ENCODE results near the gene NECAB2.

Gene NECAB2

GRCh38 chr16:84003038-84003437 lies 35.0 kb downstream of the NECAB2 start:
- no peak overlapping the region for H3K4me3 ChIP-seq (replicated peaks; ENCODE audit: insufficient read depth, low read length)
- H3K27ac ChIP-seq (replicated peaks), result no peak overlapping the region
- peaks cover 13% of the 10 kb centered on the region for H3K27me3 ChIP-seq (ENCODE audit: insufficient read depth, poor library complexity, severe bottlenecking)
- no peak for DNase-seq (ENCODE audit: low read depth in 1 of 2, low spot score in 1 of 2)
- TF ChIP-seq REST (IDR thresholded peaks at IDR 0.05; ENCODE audit: insufficient replicate concordance, low read depth), result no peak
- no peak for TF ChIP-seq SPI1 (IDR thresholded peaks at IDR 0.05; ENCODE audit: borderline replicate concordance, low read depth)
- TF ChIP-seq POLR2AphosphoS5 (IDR thresholded peaks at IDR 0.05; ENCODE audit: low read depth), result no peak
- no peak for TF ChIP-seq GABPA (IDR thresholded peaks at IDR 0.05; ENCODE audit: low read depth)
- TF ChIP-seq, protein P1, sequence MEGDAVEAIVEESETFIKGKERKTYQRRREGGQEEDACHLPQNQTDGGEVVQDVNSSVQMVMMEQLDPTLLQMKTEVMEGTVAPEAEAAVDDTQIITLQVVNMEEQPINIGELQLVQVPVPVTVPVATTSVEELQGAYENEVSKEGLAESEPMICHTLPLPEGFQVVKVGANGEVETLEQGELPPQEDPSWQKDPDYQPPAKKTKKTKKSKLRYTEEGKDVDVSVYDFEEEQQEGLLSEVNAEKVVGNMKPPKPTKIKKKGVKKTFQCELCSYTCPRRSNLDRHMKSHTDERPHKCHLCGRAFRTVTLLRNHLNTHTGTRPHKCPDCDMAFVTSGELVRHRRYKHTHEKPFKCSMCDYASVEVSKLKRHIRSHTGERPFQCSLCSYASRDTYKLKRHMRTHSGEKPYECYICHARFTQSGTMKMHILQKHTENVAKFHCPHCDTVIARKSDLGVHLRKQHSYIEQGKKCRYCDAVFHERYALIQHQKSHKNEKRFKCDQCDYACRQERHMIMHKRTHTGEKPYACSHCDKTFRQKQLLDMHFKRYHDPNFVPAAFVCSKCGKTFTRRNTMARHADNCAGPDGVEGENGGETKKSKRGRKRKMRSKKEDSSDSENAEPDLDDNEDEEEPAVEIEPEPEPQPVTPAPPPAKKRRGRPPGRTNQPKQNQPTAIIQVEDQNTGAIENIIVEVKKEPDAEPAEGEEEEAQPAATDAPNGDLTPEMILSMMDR (IDR thresholded peaks at IDR 0.05; ENCODE audit: insufficient read depth, low read length), result no peak

DNA sequence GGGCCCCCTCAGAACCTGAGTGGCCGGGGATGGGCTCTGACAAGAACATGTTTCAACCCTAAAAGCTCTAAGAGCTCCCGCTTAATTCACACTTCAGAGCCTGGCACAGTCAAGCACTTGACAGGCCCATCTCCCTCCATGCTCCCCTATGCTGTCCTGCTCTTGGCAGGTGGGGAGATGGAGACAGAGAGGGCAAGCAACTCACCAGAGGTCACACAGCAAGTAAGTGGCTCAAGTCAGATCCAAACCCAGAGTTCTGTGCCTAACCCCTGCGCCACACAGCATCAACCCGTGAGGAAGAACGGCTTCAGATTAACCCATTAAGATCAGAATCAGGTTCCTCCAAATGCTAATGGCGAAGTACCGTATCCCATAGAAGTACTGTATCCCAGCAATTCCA lies 36.4 kb downstream of the NECAB2 start:
- no peak for TF ChIP-seq REST (IDR thresholded peaks at IDR 0.05; ENCODE audit: insufficient replicate concordance, low read depth)
- no peak for TF ChIP-seq GABPA (IDR thresholded peaks at IDR 0.05; ENCODE audit: low read depth)
- TF ChIP-seq, protein P1 (IDR thresholded peaks at IDR 0.05; ENCODE audit: insufficient read depth, low read length), result no peak
- no peak for TF ChIP-seq SPI1 (IDR thresholded peaks at IDR 0.05; ENCODE audit: borderline replicate concordance, low read depth)
- TF ChIP-seq POLR2AphosphoS5 (IDR thresholded peaks at IDR 0.05; ENCODE audit: low read depth), result no peak
- Histone ChIP-seq H3K4me3 (replicated peaks; ENCODE audit: insufficient read depth, low read length) (no peak overlapping the region), H3K27me3 (ENCODE audit: insufficient read depth, poor library complexity, severe bottlenecking) (peaks cover 13% of the 10 kb centered on the region), H3K27ac (replicated peaks) (no peak overlapping the region)
- DNase-seq (ENCODE audit: low read depth in 1 of 2, low spot score in 1 of 2), result no peak

DNA sequence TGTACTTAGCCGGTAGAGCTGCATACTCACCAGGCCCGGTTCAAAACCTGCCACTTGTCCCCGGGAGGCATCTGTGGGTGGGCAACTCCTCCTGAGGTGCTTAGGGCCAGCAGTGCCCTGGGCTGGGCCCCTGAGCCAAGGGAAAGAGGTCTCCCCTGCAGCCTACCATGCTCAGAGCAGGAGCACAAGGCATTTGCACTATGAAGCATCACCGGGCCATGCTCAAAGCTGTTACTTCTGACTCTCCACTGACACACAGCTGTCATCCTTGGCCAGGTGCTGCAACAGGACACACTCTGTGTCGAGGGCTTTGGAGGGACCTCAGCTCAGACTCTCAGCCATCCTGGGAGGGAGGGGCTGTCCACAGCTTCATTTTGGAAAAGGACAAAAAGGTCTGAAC lies 37.3 kb downstream of the NECAB2 start:
- H3K4me3 ChIP-seq (replicated peaks; ENCODE audit: insufficient read depth, low read length), result no peak overlapping the region
- TF ChIP-seq GABPA (IDR thresholded peaks at IDR 0.05; ENCODE audit: low read depth) (no peak), SPI1 (IDR thresholded peaks at IDR 0.05; ENCODE audit: borderline replicate concordance, low read depth) (no peak), REST (IDR thresholded peaks at IDR 0.05; ENCODE audit: insufficient replicate concordance, low read depth) (no peak), POLR2AphosphoS5 (IDR thresholded peaks at IDR 0.05; ENCODE audit: low read depth) (no peak)
- TF ChIP-seq, protein P1 (IDR thresholded peaks at IDR 0.05; ENCODE audit: insufficient read depth, low read length), result no peak
- no peak for DNase-seq (ENCODE audit: low read depth in 1 of 2, low spot score in 1 of 2)
- peaks cover 13% of the 10 kb centered on the region for H3K27me3 ChIP-seq (ENCODE audit: insufficient read depth, poor library complexity, severe bottlenecking)
- H3K27ac ChIP-seq (replicated peaks), result no peak overlapping the region
